Dedifferentiated amniotic fluid mesenchymal stem cell (primary cell): ENCODE results near the gene SLC25A25.
"Not testable (repeated sequence)": the region's sequence is repeated elsewhere in the genome, so short reads cannot be mapped to it uniquely, and the experiment has no call there.

ENCODE experiments used
- DNase-seq: peaks from one replicate; pipeline ENCODE4 v3.0.0-alpha.2; 2016; ENCODE audit errors: extremely low spot score

The SLC25A25 gene

DNA sequence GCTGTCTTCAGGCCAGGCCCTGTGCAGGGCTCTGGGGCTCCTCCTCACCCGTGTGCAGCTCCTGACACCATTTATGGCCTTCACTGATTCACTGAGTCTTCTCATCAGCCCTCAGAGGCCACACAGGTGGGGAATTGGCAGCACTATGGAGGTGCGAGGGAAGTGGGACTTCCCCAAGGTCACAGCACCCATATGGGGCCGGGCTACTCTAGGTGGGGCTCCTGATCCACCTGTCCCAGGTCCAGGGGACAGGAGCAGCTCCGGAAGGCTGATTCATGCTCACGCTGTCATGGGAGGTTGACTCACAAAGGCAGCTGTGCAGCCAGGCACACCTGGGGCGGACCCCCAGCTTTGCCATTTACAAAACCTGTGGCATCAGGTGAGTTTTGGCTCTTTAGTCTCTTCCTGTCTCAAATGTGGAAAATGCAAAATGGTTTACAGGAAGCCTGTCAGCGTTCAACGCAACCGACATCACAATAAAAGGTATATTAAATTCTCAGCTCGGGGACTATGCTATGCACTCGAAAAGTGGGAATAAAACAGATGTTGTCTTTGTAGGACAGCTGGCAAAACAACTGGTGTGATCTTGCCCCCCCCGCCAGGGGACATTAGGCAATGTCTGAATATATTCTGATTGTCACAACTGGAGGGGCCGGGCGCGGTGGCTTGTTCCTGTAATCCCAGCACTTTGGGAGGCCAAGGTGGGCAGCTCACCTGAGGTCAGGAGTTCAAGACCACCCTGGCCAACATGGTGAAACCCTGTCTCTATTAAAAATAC lies 15.9 kb upstream of the SLC25A25 start:
- DNase-seq, result no peak

DNA sequence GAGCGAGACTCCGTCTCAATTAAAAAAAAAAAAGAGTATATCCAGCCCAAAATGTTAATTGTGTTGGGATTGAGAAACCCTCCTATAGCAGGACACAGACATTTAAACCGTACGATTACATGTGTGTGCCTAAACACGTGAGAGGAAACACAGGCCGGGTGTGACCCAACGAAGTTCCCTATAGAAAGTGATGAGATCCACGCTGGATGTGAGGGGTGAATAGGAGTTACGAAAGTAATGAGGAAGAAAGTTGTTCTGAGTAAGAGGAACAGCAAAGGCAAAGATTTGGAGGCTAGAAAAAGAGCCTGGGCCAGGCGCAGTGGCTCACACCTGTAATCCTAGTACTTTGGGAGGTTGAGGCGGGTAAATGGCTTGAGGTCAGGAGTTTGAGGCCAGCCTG lies 14.5 kb upstream of the SLC25A25 start:
- DNase-seq, result no peak

DNA sequence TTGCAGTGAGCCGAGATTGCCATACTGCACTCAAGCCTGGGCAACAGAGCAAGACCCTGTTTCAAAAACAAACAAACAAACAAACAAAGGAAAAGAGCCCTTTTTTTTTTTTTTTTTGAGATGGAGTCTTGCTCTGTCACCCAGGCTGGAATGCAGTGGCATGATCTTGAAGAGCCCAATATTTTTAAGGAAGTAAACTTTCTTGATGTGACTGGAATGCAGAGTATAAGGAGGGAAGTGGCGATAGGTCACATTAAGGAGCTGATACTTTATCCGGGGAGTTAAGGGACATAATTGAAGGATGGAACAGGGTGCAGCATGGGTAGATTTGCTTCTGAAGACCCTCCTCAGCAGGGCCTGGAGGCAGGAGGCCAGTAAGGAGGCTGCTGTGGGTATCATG lies 13.9 kb upstream of the SLC25A25 start:
- DNase-seq, result no peak

DNA sequence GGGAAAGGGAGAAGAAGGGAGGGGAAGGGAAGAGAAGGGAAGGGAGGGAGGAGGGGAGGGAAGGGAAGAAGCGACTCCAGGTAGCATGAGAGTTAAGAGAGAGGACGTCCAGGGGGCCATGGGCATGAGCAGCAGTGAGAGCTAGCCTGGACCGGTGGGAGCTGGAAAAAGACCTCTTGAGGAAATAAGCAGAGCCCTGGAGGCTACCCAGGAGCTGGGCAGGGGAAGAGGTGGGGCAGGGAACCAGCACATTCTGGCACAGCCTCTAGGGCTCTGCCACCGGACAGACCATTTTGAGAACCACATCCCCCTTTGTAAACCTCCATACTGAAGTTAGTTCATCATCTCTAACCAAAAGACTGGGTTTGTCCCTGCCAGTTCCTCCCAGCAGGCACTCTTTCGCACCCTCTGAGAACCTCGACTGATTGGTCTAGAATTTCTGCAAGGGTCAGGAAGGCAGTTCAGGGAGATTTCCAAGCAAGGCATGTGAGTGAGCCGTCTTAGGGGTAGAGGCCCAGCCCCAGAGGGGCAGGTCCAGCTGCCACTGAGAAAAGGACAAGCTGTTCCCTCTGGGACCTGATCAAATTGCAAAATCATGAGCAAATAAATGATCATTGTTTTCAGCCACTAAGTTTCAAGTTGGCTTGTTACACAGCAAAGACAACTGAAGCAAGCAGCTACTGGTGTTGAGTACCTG lies 12.5 kb upstream of the SLC25A25 start:
- DNase-seq, result no peak

DNA sequence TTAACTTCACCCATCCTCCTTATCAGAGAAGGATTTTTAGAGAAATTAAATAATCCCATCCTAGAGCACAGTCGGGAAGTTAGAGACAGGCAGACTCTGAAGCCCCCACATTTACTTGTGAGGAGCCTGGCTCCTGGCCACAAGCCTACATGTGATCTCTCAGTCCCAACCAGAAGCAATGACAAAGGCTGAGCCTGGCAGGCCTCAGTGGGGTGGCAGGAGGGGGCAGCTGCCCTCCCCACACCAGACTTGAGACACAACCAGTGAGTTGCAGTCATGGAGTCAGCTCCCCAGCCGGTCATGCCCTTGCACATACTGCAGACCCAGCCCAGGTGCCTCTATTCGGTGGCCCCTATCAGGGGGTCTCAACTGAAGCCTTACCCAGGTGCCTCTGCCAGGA lies 11.9 kb upstream of the SLC25A25 start:
- no peak for DNase-seq

DNA sequence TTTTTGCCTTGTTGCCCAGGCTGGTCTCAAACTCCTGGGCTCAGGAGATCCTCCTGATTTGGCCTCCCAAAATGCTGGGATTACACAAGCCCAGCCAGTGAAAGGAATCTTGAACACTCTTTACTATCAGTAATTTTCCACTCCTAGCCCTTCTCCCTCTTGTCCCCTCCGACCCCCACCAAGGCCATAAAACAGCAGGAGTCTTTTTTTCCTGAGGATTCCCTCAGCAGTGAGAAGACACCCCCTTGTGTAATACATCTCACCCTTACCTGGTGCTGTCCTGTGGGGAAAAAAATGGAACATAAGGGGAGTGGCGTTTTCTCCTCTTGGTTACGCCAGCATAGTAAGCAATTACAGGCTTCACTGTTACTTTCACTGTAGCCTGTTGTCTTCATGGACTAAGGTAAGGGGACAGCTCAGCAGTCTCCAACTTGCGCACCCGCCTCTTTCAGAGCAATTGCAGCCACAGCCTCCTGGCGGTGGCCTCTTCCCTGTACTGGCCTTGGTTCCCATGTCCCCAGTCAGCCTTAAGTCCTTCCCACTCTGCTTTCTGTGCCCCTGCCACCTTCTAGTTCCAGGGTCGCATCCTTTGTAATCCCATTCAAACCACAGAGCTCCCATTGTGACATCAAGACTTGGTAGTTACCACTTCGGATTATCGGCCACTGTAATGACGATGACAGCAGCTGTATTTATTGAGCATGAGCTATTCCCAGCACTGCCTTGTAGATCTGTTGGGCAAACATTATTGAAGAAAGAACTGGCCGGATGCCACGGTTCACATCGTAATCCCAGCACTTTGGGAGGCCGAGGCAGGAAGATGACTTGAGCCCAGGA lies 10.9 kb upstream of the SLC25A25 start:
- no peak for DNase-seq

DNA sequence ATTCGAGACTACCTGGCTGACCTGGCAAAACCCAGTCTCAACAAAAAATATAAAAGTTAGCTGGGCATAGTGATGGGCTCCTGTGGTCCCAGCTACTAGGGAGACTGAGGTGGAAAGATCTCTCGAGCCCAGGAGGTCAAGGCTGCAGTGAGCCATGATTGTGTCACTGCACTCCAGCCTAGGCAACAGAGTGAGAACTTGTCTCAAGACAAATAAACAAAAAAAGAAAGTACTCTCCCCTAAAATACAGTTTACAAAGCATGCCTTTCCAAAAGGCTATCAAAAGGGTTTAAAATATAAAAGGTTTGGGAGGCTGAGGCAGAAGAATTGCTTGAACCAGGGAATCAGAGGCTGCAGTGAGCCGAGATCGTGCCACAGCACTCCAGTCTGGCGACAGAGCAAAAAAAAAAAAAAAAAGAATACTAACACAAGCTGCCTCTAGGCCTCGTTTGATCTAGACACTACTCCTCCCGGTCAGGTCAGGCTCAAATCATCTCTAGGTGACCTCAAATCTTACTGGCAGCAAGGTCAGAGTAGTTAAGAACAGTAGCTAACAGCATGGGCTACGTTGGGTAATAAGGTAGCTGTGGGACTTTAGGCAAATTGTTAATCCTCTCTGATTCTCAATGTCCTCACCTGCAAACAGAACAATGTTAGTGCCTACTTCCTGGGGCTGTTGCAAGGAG lies 10.2 kb upstream of the SLC25A25 start:
- no peak for DNase-seq

DNA sequence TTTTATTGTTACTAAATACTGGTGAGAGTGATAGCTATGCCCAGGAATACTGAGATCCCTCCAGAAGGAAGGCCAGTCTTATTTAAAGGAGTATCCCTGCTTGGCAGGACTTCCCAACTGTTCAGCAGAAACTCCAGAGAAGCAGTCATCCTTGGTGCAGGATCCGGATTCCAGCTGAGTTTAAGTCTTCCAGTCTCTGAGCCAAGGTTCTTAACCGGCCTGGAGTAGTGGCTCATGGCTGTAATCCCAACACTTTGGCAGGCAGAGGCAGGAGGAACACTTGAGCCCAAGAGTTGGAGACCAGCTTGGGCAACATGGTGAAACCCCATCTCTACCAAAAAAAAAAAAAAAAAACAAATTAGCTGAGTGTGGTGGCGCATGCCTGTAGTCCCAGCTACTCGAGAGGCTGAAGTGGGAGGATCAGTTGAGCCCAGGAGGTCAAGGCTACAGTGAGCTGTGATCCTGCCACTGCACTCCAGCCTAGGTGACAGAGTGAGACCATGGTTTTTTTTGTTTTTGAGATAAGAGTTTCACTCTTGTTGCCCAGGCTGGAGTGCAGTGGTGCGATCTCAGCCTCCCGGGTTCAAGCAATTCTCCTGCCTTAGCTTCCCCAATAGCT lies 8.6 kb upstream of the SLC25A25 start:
- no peak for DNase-seq

DNA sequence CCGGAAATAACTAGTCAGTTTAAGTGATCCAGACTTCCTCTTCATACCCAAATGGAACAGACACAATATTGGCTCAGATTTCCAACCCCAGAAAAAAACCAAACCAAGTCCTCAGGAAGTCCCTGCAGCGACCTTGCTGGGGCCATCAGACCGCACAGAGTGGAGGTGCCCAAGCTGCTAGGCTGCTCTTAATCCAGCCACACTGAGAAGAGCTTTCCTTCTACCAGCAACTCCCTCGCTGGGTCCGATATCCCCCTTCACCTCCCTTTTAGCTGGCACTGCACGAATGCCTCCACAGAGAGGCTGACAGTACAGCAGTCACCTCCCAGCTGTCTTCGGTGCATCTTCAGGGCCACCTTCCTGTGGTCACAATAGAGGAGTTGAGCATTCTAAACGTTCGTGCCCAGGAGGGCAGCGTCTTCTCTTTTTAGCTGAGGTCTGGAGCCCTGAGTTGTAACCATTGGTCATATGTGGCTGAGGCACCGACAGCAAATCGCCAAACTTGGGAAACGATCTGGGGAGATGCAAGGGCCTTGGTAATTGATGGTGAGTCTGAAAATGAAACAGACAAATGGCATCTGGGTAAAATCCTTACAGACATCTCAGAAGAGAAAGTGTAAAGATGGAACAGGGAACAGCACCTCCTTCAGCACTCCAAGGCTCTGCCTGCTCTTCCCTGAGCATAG lies 6.6 kb upstream of the SLC25A25 start:
- no peak for DNase-seq

DNA sequence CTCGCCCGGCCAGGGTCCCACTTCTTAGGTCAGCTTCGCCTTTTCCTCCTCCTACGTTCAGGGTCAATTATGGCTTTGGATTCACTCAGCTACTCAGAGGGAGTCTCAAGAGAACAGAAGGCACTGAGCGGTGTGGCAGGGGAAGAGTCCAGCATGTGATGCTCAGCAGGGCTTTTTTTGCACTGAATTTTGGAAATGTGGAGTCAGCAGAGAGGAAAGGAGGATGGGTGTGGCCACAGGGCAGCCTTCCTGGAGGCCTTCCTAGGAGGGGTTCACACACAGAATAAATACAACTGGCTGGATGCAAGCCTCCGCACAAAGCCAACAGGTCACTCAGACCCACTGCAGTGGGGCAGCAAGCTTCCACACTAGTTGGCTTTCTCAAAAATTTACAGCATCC lies 5.8 kb upstream of the SLC25A25 start:
- no peak for DNase-seq

DNA sequence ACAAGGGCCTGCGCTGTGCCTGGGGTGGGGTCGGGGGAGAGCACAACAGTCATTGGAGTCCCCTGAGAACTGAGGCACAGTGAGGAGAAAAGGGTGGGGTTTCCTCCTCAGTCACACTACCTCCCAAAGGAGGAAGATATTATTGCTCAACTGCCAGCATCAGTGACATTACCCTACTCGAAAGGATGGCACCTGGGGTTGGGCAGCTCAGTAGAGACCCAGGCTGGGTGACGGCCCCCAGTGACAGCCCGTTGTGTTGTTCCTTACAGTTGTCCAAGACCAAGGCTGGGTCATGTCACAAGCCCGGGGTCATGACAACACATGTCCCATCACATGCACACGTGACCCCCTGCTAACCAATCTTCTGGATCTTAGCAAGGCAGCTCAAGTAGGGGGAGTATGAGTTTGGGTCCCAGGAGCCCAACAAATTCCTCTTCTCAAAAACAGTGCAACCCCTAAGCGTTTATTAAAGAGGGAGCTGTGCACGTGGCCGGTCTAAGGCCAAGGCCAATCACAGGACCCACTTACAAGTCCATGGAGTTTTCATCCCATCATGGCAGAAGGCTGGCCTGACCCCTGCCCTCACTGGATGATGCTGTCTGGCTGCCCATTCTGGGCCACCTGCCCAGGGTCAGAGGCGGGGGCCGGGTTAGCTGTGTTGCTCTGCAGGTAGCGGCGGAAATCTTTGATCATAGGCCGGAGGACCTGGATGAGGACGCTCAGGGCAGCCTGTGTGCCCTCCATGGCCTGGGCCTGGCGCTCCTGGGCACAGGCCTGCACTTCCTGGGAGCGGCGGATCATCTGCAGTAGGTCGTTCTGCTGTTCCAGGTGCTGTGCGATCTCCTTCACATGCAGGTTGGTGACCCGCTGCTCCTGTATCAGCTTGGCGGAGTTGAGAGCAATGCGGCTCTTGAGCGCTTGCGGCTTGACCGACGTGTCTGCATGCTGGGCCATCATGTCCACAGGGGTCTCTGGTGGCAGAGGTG lies 4.9 kb upstream of the SLC25A25 start:
- DNase-seq, result no peak

DNA sequence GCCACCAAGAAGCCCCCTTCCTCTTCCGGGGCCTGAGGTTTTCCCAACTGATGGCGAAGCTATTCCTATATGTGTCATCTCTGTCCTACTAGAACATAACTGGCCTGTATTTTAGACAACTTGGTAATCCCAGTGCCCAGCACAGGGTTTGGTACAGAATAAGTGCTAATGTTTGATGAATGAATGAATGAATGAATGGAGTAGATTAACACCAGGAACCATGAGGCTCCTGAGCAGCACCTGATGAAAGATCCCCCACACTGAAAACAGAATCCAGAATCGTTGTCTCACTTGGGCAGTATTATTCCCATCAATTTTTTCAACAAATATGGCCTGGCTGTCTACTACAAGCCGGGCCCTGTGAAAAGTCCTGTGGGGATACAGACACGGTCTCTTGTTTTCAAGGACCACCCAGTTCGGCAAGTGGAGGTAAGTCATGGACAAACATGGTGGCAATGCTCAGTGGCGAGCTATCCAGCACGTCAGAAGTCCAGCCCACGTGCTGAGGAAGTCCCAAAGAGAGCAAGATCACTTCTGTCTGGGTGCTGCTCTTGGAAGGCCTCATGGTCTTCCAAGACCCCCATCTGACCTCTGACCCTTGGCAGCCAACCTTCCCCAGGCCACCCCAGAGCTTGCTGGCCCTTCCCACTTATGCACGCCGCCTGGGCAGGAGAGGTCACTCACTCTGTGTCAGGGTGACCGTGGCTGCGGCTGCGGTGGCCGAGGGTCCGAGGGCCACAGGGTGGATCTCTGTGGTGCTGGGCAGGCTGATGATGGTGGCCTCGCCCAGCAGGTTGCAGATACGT lies 1.9 kb upstream of the SLC25A25 start:
- DNase-seq, result no peak

DNA sequence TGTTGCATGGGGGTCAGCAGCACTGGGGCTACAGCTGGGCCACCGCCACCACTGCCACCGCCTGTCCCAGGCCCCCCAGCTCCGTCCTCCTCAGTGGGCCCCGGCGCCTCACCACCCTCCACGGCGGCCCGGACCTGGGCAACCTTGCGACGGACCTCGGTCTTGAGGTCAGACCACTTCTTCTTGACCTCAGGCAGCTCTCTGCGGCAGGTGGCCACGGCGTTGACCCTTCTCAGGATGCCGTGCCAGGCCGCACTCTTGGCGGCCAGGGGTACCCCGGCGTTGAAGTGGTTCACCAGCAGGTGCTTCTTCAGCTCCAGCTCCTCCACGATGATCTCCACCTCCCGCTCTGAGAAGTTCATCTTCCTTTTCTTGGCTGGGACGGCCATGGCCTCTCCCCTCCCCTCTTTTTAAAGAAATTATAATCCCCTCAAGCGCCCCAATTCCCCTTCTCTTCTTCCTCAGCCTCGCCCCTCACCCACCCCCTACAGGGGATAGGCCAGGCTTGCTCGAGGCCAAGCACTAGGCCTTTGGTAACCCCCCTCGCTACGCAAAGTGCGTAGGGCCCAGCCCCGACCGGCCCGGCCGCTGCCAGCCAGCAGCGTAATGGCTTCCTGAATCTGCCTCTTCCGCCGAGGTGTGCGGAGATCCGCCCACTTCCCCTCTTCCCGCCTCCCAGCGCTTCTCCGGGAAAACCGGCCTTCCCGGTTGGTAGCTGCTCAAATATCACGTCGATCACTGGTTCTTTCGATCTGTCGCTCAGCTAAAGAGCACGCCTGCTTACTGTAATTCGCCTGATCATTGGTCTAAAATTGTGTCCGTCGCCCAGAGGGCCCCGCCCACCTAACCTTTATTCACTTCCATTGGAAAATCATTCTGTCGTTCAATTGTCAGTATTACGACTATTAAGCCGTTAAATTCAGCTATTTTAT lies 1.1 kb upstream of the SLC25A25 start, which contains the start of gene NAIF1:
Gene NAIF1 (minus strand): TSS at position 608 of the 932 bp plus-strand sequence. CDS start 219 bp downstream, at position 389.
- peak; percentile 100 for DNase-seq

DNA sequence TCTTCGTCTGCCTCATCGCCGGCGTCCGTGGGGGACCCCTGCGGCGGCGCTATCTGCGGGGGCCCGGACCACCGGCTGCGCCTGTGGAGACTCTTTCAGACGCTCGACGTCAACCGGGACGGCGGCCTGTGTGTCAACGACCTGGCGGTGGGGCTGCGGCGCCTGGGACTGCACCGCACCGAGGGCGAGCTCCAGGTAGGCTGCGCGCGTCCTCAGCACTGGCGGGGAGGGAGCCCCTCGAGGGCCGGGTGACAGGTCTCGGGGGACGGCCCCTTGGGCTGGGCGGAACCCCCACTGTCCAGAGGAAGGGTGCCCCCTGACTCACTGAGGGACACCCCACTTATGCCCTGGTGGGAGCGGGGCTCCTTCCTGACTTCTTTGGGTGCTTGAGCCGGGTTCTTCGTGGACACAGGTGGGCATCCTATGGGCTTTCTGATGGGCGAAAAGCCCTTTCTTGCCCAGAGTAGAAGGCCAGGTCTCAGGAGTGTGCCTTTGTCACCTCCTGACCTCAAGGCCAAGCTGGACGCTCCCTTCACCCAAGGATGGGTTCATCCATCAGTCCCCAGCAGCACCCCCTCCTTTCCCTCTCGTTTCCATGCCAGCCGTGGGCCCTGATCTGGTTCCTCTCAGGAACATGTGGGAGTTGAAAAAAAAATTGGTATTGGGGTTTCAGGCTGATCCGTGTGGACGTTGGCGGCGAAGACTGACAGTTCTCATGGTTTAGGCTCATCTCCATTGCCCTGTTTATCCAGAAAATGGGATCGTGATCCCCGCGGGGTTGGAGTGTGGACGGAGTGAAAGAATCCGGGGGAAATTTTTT lies 564 bp downstream of the SLC25A25 start:
- no peak for DNase-seq

DNA sequence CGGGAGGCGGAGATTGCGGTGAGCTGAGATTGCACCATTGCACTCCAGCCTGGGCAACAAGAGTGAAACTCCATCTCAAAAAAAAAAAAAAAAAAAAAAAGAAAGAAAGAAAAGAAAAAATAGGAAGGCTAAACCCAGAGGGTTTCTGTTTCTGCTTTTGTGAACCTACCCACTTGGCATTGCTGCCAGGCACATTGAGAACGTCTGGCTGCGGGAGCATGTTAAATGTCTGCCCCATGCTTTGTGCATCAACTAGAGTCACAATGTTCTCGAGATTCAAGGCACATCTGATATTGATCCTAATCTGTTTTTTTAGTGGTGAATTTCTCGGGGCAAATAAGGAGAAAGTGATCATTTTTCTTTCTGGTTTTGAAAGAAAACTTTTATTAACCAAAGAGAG lies 2.8 kb downstream of the SLC25A25 start:
- DNase-seq, result no peak

DNA sequence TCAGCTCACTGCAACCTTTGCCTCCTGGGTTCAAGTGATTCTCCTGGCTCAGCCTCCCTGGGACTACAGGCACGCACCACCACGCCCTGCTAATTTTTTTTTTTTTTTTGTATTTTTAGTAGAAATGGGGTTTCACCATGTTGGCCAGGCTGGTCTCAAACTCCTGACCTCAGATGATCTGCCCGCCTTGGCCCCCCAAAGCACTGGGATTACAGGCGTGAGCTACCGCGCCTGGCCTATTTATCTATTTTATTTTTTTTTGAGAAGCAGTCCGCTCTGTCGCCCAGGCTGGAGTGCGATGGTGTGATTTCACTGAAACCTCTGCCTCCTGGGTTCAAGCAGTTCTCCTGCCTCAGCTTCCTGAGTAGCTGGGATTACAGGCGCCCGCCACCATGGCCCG lies 3.4 kb downstream of the SLC25A25 start:
- not testable (repeated sequence) for DNase-seq
